NOMO-1 treated with dmso at 0.1 percent for 144 hours (cell line): ENCODE measurements around the gene NCAM1.
A peak's percentile ranks its signal among the peaks of the same experiment; 100 is the strongest.

Experiments
- DNase-seq: peaks from one replicate; lab custom pipeline; 2025; ENCODE audit not compliant: unreplicated experiment; lab: John Stamatoyannopoulos, UW

NCAM1 gene

DNA sequence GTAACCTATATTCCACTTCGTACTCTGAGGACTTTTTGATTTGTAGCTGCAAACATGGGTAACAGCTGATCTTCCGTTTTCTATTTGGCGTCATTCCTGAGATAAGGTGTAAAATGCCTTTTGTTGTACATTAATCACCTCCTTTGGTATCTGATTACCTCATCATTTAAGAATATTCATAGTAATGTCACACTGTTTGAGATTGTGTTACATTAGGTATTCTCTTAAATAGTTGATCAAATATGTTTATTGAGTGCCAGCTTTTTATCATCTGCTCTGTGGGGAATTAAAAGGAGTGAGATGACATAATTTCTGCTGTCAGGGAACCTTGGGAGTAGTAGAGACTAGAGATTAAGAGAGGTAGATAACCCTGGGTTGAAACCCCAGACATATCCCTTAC lies 5.9 kb downstream of the NCAM1 start:
- DNase-seq: no peak

- no peak for DNase-seq
Observed at GRCh38 chr11:112968941-112969713, 7.9 kb downstream of the NCAM1 start.

DNA sequence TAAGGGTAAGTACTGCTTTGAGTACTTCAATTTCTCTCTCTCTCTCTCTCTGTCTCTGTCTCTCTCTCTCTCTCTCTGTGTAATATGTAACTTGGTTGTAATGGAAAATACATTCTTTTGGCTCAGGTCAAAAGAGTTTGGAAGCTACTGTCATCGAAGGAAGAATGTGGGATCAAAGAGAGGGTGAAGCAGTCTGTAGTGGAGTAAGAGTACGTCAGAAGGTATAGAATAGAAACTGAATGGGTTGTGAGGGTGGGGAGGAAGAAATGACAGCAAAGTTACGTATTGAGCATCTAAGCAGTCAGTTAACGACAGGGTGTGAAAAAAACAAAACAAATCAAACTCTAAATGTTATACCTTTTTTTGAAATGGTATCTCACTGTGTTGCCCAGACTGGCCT lies 10.0 kb downstream of the NCAM1 start:
- DNase-seq: no peak

DNA sequence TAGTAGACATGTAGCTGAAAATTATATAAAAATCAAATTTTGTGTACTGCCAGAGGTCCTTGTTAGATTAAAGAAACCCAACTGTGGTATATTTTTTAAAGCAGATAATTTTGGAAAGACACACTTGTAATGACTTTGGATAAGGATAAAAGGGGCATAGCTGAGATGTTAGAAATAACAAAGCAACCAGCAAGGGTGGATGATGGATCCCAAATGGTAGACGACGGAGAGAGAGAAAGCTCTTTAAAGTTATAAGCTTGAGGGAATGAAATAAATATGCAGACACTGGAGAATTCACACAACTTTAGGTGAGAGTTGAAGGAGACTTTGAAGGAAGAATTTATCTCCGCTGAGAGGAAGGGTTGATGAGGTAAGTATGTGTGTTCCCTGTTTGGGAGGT lies 10.6 kb downstream of the NCAM1 start:
- DNase-seq: no peak

DNA sequence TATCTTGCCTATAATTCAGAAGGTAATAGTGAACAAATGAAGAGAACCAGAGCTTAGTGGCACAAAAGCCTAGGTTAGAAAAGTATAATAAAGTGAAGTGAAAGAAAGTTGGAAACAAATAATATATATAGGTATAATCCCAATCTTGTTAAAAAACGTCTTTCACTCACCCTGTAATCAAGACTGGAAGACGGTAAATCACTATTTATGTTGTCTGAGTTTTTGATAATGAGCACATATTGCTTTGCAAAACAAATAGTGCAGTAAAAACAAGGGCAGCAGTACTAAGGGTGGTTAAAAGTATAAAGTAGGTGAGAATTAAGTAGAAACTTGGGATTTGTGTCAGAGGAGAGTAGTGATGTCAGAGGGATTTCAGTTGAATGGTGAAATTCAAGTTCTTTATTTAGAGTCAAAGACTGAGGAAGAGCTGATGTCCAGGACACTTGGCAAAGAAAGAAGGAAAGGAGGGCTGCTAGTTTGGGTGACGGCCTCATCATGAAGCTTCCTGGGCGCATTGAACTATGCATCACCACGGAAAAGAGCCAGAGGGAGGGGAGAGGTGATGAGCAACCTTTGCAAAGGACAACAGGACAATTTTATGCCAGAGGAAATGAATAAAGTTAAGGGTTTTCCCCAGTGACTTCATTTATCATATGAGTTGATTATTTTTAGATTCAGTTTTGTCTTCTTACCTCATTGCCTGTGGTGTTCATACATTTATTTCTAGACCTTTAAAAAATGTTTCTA lies 11.4 kb downstream of the NCAM1 start:
- no peak for DNase-seq

- no peak for DNase-seq
Observed at GRCh38 chr11:112975051-112975450, 13.8 kb downstream of the NCAM1 start.

GRCh38 chr11:112975493-112975892 lies 14.3 kb downstream of the NCAM1 start:
- DNase-seq: no peak

- peak; percentile 77 for DNase-seq
Observed at GRCh38 chr11:112977755-112978154, 16.5 kb downstream of the NCAM1 start.

GRCh38 chr11:112983887-112984286 lies 22.7 kb downstream of the NCAM1 start:
- no peak for DNase-seq

DNA sequence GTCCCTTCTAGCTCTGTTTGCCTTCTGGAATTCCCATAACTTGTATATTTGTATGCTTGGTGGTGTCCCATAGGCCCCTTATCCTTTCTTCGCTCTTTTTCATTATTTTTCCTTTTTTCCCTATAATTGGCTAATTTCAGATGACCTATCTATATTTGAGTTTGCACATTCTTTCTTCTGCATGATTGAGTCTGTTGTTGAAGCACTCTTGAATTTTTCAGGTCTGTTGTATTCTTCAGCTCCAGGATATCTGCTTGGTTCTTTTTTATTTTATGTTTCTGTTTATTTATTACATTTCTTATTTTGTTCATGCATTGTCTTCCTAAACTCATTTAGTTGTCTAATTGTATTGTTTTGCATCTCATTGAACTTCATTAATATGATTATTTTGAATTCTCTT lies 28.0 kb downstream of the NCAM1 start:
- DNase-seq: no peak

DNA sequence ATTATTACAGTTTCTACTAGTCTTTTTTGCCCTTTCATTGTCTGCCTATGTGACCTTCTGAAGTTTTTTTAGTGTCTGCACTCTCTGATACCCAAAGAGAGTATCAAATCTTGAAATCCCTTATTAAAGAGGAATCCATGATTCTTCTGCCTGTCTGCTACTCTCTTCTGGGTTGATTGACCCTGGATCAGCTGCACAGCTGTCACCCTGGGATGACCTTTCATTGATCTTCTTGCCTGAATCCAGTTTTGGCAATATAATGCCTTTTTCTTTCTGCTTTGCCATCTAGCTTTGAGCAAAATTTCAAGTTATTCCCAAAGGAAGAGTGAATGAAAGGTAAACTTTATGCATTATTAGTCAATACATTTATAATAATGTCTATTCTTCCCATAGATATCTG lies 32.6 kb downstream of the NCAM1 start:
- no peak for DNase-seq

DNA sequence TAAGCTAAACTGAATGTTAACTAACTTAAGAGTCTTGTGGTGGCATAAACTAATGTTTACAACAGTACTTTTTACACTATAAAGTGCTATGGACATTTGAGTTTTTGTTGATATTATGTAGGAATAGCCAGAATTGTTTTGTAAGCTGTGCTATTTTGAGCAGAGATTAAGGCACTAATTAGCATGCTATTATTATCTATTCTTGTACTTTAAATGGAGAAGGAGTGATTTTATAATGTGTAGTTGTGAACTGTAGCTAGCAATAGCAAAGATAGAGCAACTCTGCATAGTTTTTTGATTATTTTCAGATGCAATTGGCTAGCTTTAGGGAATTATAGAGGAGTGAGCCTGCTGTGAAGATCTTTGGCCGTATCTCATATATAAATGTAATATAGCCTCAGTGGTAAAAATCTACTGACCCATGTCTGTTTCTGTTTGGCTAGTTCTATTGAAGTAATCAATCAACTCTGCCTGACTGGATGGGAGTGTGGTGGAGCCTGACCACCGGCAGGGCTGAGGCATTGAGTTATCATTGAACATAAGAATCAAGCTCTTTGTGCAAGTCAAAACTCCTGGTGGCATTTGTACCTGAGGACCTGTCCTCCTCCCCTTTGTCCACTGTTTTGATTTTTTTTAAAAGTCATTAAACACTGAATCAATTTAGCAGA lies 34.3 kb downstream of the NCAM1 start:
- no peak for DNase-seq

GRCh38 chr11:112996994-112997393 lies 35.8 kb downstream of the NCAM1 start:
- no peak for DNase-seq

DNA sequence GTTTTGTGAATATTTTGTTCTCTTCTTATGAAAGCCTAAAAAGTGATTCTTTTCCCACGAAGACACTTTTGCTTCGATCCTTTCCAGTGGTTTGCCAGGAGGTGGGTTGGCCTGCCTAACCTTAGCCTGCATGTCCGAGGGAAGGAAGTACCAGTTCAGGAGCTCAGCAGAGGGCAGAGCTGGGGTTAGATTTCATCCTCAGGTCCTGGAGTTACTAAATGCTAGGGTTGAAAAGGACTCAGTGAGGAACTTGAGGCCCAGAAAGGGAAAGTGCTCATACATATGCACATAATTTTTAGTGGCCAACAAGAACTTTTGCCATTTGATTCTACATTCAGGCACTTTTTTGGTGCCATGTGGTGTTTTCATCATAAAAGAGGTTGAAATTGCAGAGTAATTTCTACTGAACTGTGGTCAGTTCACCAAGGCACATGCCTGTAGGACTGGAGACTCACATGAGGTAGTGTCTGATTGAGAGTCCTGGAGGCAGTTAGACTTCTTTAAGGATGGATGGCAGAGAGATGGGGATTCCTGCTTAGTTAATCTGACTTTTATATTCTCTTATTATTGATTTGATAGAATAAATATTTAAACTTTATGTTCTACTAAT lies 36.7 kb downstream of the NCAM1 start:
- DNase-seq: no peak

GRCh38 chr11:112999520-112999919 lies 38.3 kb downstream of the NCAM1 start:
- DNase-seq: no peak

DNA sequence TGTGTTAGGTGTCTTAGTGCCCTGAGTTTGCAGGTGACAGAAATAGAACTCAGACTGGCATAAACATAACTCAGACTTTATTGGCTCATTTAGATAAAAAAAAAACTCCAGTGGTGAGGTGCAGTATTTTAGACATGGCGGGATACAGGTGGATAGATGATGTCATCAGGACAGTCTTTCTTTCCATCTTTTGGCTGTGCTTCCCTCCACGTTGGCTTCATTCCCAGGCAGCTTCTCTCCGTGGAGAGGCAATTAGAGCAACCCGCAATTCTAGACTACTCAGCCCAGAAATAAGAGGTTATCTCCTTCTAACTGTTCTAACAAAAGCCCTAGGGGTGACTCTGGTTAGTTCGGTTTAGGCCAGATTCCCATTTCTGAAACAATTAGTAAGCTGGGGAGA lies 40.5 kb downstream of the NCAM1 start:
- DNase-seq: no peak

GRCh38 chr11:113006896-113007445 lies 45.8 kb downstream of the NCAM1 start:
- no peak for DNase-seq

DNA sequence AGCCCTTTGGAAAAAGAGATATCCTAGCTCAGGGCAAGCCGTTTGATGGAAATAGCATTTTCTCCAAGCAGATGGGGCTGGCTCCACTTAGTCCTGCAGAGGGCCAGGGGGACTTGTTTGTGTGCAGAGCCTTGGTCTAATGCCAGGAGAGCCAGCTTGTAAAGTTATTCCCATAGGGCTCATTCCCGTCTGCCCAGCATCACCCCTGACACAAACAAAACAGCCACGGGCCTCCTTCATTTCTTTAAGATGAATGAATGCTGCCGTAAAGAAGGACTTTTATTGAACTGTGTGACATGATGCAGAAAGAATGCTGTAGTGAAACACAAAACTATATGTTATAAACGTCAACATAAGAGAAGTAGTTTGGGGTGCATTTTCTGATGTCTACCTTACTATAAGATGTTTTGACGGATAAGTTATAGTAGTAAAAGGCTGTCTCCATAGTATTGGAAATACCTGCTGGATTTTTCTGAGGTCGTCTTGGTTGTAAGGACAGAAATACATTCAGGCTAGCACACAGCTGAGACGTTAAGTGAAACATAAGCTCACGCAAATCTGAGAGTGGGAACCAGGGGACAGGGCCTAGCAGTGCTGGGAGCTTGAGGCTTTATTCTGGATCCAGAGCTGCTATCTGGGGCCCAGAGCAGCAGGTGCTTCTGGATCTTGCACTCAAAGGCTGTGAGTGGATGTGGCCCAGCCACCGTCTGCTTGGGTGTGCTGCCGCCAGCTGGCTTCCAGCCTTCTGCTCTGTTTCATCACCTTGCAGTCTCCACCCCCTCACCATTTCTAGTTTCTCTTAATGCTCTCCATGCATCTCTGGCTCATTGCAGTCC lies 53.3 kb downstream of the NCAM1 start:
- DNase-seq: no peak

DNA sequence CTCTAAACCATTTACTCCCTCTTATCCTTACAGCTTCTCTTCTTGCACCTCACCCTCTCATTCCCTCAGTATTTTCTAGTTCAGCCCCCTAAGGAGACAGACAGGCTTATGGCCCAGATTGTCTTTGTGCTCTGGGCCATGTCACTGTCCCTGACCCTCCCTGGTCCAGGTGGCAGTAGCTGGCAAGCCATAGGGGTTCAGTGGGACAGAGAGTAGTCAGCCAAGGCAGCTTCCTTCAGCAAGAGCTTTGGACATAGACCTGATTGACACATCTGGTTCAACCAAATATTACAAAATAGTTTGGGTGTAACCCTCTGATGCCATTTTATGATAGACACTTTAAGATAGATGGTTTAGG lies 53.9 kb downstream of the NCAM1 start:
- no peak for DNase-seq

DNA sequence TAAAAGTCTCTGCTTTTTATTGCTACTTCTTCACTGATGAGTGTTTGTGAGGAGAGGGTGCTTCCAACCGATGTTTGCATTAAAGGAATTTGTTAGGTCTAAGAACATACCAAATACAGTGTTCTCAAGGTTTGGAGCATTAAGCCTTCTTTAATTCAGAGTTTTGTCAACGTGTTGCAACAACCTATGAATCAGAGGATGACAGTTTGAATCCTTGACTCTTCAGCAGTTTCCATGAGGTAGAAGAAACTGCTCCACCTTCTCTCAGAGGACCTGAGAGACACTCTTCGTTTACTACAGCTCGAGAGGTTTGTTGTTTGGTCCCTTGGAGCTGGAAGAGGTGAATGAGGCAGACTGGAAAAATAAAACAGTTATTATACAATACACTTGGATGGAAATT lies 55.7 kb downstream of the NCAM1 start:
- DNase-seq: no peak

DNA sequence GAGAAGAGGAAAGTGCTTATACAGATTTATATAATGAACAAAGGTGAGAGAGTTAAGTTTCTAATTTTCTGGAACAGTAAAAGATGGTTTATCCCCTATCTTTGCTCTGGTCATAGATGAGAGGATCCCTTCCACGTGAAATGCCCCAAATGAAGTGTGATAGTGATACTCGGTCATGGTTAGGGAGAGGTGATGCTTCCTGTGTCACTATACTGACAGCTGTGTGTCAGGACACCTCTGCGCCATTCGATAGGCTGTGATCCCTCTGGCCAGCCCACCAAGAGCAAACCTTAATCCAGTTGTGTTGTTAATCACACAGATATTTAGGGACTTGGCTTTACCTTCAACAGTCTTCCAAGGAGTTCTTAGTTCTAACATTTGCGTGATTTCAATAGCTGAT lies 57.7 kb downstream of the NCAM1 start:
- no peak for DNase-seq
